Ascending aorta (tissue), 2 donors: ENCODE data around the gene DPY19L2. TPM values are rescaled to one million over a fixed set of nuclear protein-coding genes. Genes with fewer than 3 reads are reported as not detected.
"Not testable (repeated sequence)": the region's sequence is repeated elsewhere in the genome, so short reads cannot be mapped to it uniquely, and the experiment has no call there.

ENCODE experiments used
- DNase-seq, 2 donors: peaks; one replicate each; pipeline ENCODE4 v3.0.0-alpha.2; 2019; ENCODE audit warnings: low spot score in 2 of 2
- H3K27ac ChIP-seq, 2 donors: fragments of 200-600 bp; sonication (generic); one replicate each; pipeline ENCODE4 v1.5.1; 2016 to 2017; ENCODE audit warnings: mild to moderate bottlenecking in 1 of 2
- H3K27me3 ChIP-seq: fragments of 200-600 bp; sonication (generic); one replicate; pipeline ENCODE4 v1.5.1; 2017
- H3K36me3 ChIP-seq, 2 donors: fragments of 200-600 bp; sonication (generic); one replicate each; pipeline ENCODE4 v1.5.1; 2016
- H3K4me1 ChIP-seq, 2 donors: fragments of 200-600 bp; sonication (generic); one replicate each; pipeline ENCODE4 v1.5.1; 2016 to 2017; ENCODE audit warnings: mild to moderate bottlenecking in 1 of 2
- H3K4me3 ChIP-seq, 2 donors: fragments of 200-600 bp; sonication (generic); one replicate each; pipeline ENCODE4 v1.5.1; 2016 to 2017; ENCODE audit warnings: mild to moderate bottlenecking in 1 of 2
- H3K9me3 ChIP-seq, 2 donors: fragments of 200-600 bp; sonication (generic); one replicate each; pipeline ENCODE4 v1.5.1; 2016
- CTCF ChIP-seq, 3 experiments: fragments of 200-600 bp in 2 of 3; fragments of 450-650 bp in 1 of 3; sonication (generic) in 2 of 3; IDR thresholded peaks; one replicate each; pipeline ENCODE4 v1.5.1; 2016 to 2019; ENCODE audit warnings: antibody characterized with exemption in 3 of 3, mild to moderate bottlenecking in 1 of 3, moderate library complexity in 1 of 3
- intact Hi-C: fragments of 100-400 bp; cut with DNase I; formaldehyde crosslinking; loops from one replicate; pipeline ENCODE4 v1.15.1; 2023
- total RNA-seq: library from RNA; depleted of rRNA; stranded (reverse); fragments of >200 nt; gene quantifications from one replicate; pipeline ENCODE4 v1.1.0, GENCODE V29; 2016

Gene DPY19L2
- 3.2 TPM for total RNA-seq

- intact Hi-C loops, result loop anchor here (5.0 to 10.0 kb wide), 3 partner anchors 117 to 587 kb away; no protein-coding TSS in a partner anchor
- peak within 1 kb of the TSS; percentile 62 to 75 for H3K4me3 ChIP-seq
- no peak for TF ChIP-seq CTCF (IDR thresholded peaks at IDR 0.05)
- no peaks in the 10 kb centered on the region for H3K36me3 ChIP-seq
- no peaks in the 10 kb centered on the region for H3K9me3 ChIP-seq
- H3K27ac ChIP-seq, result peak within 1 kb of the TSS; percentile 53 to 71
- H3K27me3 ChIP-seq, result no peaks in the 10 kb centered on the region
- peak; percentile 12 to 73 for DNase-seq
- no peaks in the 10 kb centered on the region for H3K4me1 ChIP-seq
Observed at GRCh38 chr12:63668028-63668799, at the start of gene DPY19L2. Gene DPY19L2 (minus strand): TSS chr12:63668493. CDS start chr12:63668393, 100 bp downstream.

GRCh38 chr12:63716891-63717290, 48.6 kb upstream of the DPY19L2 start:
- H3K36me3 ChIP-seq, intact Hi-C loops, H3K4me1 ChIP-seq, DNase-seq, H3K27me3 ChIP-seq, H3K4me3 ChIP-seq, H3K9me3 ChIP-seq, H3K27ac ChIP-seq: not testable (repeated sequence)

GRCh38 chr12:63715107-63715625, 46.9 kb upstream of the DPY19L2 start:
- H3K36me3 ChIP-seq, H3K4me3 ChIP-seq, DNase-seq, intact Hi-C loops, H3K27ac ChIP-seq, H3K9me3 ChIP-seq, H3K27me3 ChIP-seq, H3K4me1 ChIP-seq: not testable (repeated sequence)

- intact Hi-C loops, DNase-seq, H3K27ac ChIP-seq: not testable (repeated sequence)
Observed at GRCh38 chr12:63714409-63714808, 46.1 kb upstream of the DPY19L2 start.

GRCh38 chr12:63713681-63714075, 45.4 kb upstream of the DPY19L2 start:
- H3K4me3 ChIP-seq, H3K27me3 ChIP-seq, DNase-seq, H3K4me1 ChIP-seq, H3K27ac ChIP-seq, intact Hi-C loops, H3K36me3 ChIP-seq, H3K9me3 ChIP-seq: not testable (repeated sequence)

More at GRCh38 chr12:63714409-63714808, 46.1 kb upstream of the DPY19L2 start:
- H3K36me3 ChIP-seq, H3K4me3 ChIP-seq, H3K4me1 ChIP-seq, H3K27me3 ChIP-seq, H3K9me3 ChIP-seq: not testable (repeated sequence)

- H3K4me3 ChIP-seq, H3K36me3 ChIP-seq, H3K27me3 ChIP-seq, H3K27ac ChIP-seq, H3K4me1 ChIP-seq, intact Hi-C loops, H3K9me3 ChIP-seq, DNase-seq: not testable (repeated sequence)
Observed at GRCh38 chr12:63712979-63713680, 44.8 kb upstream of the DPY19L2 start.

GRCh38 chr12:63712376-63712974, 44.2 kb upstream of the DPY19L2 start:
- H3K36me3 ChIP-seq, DNase-seq, intact Hi-C loops, H3K4me3 ChIP-seq, H3K9me3 ChIP-seq, H3K27ac ChIP-seq, H3K27me3 ChIP-seq, H3K4me1 ChIP-seq: not testable (repeated sequence)

GRCh38 chr12:63711339-63711738, 43.0 kb upstream of the DPY19L2 start:
- intact Hi-C loops, H3K4me1 ChIP-seq: not testable (repeated sequence)

GRCh38 chr12:63706336-63706735, 38.0 kb upstream of the DPY19L2 start:
- no peak overlapping the region for H3K27ac ChIP-seq
- H3K36me3 ChIP-seq, result no peaks in the 10 kb centered on the region
- no peaks in the 10 kb centered on the region for H3K9me3 ChIP-seq
- no peak for TF ChIP-seq CTCF (IDR thresholded peaks at IDR 0.05)
- no peak for DNase-seq
- no peak overlapping the region for H3K4me3 ChIP-seq
- intact Hi-C loops, result no loop called here
- no peaks in the 10 kb centered on the region for H3K27me3 ChIP-seq
- no peaks in the 10 kb centered on the region for H3K4me1 ChIP-seq

More at GRCh38 chr12:63711339-63711738, 43.0 kb upstream of the DPY19L2 start:
- H3K27me3 ChIP-seq, H3K27ac ChIP-seq, H3K36me3 ChIP-seq, H3K9me3 ChIP-seq, DNase-seq, H3K4me3 ChIP-seq: not testable (repeated sequence)

GRCh38 chr12:63699678-63700382, 31.5 kb upstream of the DPY19L2 start:
- H3K9me3 ChIP-seq, intact Hi-C loops, H3K27ac ChIP-seq, H3K27me3 ChIP-seq, H3K4me1 ChIP-seq, H3K4me3 ChIP-seq, DNase-seq, H3K36me3 ChIP-seq: not testable (repeated sequence)

- H3K4me1 ChIP-seq, H3K36me3 ChIP-seq, H3K27ac ChIP-seq, DNase-seq, intact Hi-C loops, H3K27me3 ChIP-seq, H3K9me3 ChIP-seq, H3K4me3 ChIP-seq: not testable (repeated sequence)
Observed at GRCh38 chr12:63699011-63699410, 30.7 kb upstream of the DPY19L2 start.
